DOHH2 (cell line): ENCODE measurements around the gene PRDM5.
"Not testable (repeated sequence)": the region's sequence is repeated elsewhere in the genome, so short reads cannot be mapped to it uniquely, and the experiment has no call there.

Experiments
- H3F3A ChIP-seq: fragments of 200-600 bp; sonication (generic), shearing (Covaris generic); 2 replicates; pipeline ENCODE4 v1.6.0; 2016; ENCODE audit warnings: antibody characterized with exemption, mild to moderate bottlenecking; ENCODE audit not compliant: control insufficient read depth, insufficient read depth
- H3K27ac ChIP-seq: fragments of 200-600 bp; sonication (generic); 2 replicates; pipeline ENCODE4 v1.5.1; 2014; ENCODE audit warnings: low read depth, mild to moderate bottlenecking, low read length, moderate library complexity
- H3K27me3 ChIP-seq: fragments of 200-600 bp; sonication (generic); 2 replicates; pipeline ENCODE4 v1.6.1; 2014; ENCODE audit warnings: mild to moderate bottlenecking, low read length, mixed read lengths; ENCODE audit not compliant: control insufficient read depth
- H3K36me3 ChIP-seq: fragments of 200-600 bp; sonication (generic); 2 replicates; pipeline ENCODE4 v1.6.1; 2014; ENCODE audit warnings: mild to moderate bottlenecking, low read length, moderate library complexity, mixed read lengths; ENCODE audit not compliant: control insufficient read depth
- H3K4me1 ChIP-seq: fragments of 200-600 bp; sonication (generic); 2 replicates; pipeline ENCODE4 v1.6.1; 2014; ENCODE audit warnings: mild to moderate bottlenecking, low read length, mixed read lengths; ENCODE audit not compliant: control insufficient read depth
- H3K4me2 ChIP-seq: fragments of 200-600 bp; sonication (generic); 2 replicates; pipeline ENCODE4 v1.6.0; 2014; ENCODE audit warnings: mild to moderate bottlenecking, low read length, moderate library complexity
- H3K4me3 ChIP-seq: fragments of 200-600 bp; sonication (generic); 2 replicates; pipeline ENCODE4 v1.5.1; 2014; ENCODE audit warnings: mild to moderate bottlenecking, low read length, mixed read lengths
- H3K79me2 ChIP-seq: fragments of 200-600 bp; sonication (generic); 2 replicates; pipeline ENCODE4 v1.6.1; 2014; ENCODE audit warnings: mild to moderate bottlenecking, low read length, mixed read lengths; ENCODE audit not compliant: control insufficient read depth
- H3K9me2 ChIP-seq: fragments of 200-600 bp; sonication (generic); replicated peaks from 2 replicates; pipeline ENCODE4 v1.6.1; 2014; ENCODE audit warnings: mild to moderate bottlenecking, low read length, mixed read lengths; ENCODE audit not compliant: control insufficient read depth
- H3K9me3 ChIP-seq: fragments of 200-600 bp; sonication (generic); 2 replicates; pipeline ENCODE4 v1.6.1; 2014; ENCODE audit warnings: antibody characterized with exemption, low read length, mixed read lengths; ENCODE audit not compliant: control insufficient read depth, insufficient read depth
- H4K20me1 ChIP-seq: fragments of 200-600 bp; sonication (generic); 2 replicates; pipeline ENCODE4 v1.6.0; 2014; ENCODE audit warnings: low read depth, mild to moderate bottlenecking, antibody characterized with exemption, low read length, moderate library complexity; ENCODE audit not compliant: control insufficient read depth, insufficient read depth
- EZH2phosphoT487 ChIP-seq: fragments of 200-600 bp; sonication (generic); IDR thresholded peaks from 2 replicates; pipeline ENCODE4 v1.6.1; 2017; ENCODE audit warnings: borderline replicate concordance, mild to moderate bottlenecking, antibody characterized with exemption, low read length, moderate library complexity, mixed read lengths
- TF ChIP-seq, protein P1 (sequence below): fragments of 200-600 bp; sonication (generic); IDR thresholded peaks from one replicate; pipeline ENCODE4 v1.5.1; 2014; ENCODE audit warnings: antibody characterized with exemption, mild to moderate bottlenecking, low read depth, low read length; ENCODE audit not compliant: poor library complexity, severe bottlenecking

The PRDM5 gene

DNA sequence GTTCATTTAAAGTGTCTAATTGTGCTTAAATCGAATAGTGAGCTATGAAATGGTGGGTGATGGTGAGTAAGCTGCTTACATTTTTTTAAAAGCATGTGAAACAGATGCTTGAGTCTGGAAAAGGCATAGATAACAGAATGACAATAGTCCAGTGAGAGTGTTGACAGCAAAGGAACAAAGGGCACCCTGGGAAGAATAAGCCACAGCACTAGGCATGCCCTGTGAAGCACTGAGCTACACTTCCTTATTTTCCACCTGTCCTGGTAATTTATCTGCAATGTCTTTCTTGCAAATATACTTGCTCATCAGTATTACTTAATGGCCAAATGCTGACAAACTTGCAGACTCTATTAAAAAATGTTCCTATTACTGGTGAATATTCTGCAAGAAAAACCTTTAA is 168.7 kb downstream of the PRDM5 start:
- Histone ChIP-seq H3K4me1 (peaks cover 40% of the 10 kb centered on the region), H3K9me3 (peaks cover 5% of the 10 kb centered on the region), H4K20me1 (no peaks in the 10 kb centered on the region)

DNA sequence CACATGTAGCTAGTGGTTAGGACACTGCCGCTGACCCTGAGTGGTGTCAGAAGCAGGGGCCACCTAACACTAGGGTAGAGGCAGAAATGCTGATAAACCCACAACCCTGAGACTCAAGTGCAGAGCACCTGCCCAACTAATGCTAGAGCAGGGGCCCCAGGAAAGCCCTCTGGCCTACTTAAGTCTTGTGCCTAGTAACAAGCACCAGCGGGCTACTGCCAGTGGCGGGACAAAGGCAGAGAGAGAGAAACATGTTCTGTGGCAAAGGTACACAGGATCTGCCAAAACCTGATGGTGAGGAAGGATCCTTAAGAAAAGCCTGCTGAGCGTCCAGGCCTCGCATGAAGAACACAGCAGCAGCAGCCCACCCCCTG is 172.4 kb downstream of the PRDM5 start:
- Histone ChIP-seq H3K27me3 (no peaks in the 10 kb centered on the region), H3K9me3 (peaks cover 5% of the 10 kb centered on the region), H3K27ac (peak overlapping the region; percentile 76), H3K4me2 (no peak overlapping the region; the same call in 1 of the 2 replicates), H3F3A (0 out of 2 replicates have a peak, but pooled peaks cover 3% of the 10 kb centered on the region), H3K9me2 (no peaks in the 10 kb centered on the region), H4K20me1 (no peaks in the 10 kb centered on the region), H3K4me1 (peaks cover 49% of the 10 kb centered on the region), H3K36me3 (0 out of 2 replicates have a peak, but pooled peaks cover 2% of the 10 kb centered on the region), H3K4me3 (no peak overlapping the region), H3K79me2 (no peaks in the 10 kb centered on the region)
- TF ChIP-seq, protein P1, sequence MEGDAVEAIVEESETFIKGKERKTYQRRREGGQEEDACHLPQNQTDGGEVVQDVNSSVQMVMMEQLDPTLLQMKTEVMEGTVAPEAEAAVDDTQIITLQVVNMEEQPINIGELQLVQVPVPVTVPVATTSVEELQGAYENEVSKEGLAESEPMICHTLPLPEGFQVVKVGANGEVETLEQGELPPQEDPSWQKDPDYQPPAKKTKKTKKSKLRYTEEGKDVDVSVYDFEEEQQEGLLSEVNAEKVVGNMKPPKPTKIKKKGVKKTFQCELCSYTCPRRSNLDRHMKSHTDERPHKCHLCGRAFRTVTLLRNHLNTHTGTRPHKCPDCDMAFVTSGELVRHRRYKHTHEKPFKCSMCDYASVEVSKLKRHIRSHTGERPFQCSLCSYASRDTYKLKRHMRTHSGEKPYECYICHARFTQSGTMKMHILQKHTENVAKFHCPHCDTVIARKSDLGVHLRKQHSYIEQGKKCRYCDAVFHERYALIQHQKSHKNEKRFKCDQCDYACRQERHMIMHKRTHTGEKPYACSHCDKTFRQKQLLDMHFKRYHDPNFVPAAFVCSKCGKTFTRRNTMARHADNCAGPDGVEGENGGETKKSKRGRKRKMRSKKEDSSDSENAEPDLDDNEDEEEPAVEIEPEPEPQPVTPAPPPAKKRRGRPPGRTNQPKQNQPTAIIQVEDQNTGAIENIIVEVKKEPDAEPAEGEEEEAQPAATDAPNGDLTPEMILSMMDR = no peak
- no peak for TF ChIP-seq EZH2phosphoT487

More for the DNA sequence above, 168.7 kb downstream of the PRDM5 start:
- no peaks in the 10 kb centered on the region for H3K27me3 ChIP-seq
- no peak overlapping the region for H3K27ac ChIP-seq
- 0 out of 2 replicates have a peak, but pooled peaks cover 3% of the 10 kb centered on the region for H3F3A ChIP-seq
- TF ChIP-seq, protein P1 = no peak
- no peak for TF ChIP-seq EZH2phosphoT487
- H3K4me3 ChIP-seq = no peak overlapping the region
- H3K9me2 ChIP-seq = no peaks in the 10 kb centered on the region
- H3K4me2 ChIP-seq = no peak overlapping the region
- H3K36me3 ChIP-seq = 0 out of 2 replicates have a peak, but pooled peaks cover 2% of the 10 kb centered on the region
- no peaks in the 10 kb centered on the region for H3K79me2 ChIP-seq

DNA sequence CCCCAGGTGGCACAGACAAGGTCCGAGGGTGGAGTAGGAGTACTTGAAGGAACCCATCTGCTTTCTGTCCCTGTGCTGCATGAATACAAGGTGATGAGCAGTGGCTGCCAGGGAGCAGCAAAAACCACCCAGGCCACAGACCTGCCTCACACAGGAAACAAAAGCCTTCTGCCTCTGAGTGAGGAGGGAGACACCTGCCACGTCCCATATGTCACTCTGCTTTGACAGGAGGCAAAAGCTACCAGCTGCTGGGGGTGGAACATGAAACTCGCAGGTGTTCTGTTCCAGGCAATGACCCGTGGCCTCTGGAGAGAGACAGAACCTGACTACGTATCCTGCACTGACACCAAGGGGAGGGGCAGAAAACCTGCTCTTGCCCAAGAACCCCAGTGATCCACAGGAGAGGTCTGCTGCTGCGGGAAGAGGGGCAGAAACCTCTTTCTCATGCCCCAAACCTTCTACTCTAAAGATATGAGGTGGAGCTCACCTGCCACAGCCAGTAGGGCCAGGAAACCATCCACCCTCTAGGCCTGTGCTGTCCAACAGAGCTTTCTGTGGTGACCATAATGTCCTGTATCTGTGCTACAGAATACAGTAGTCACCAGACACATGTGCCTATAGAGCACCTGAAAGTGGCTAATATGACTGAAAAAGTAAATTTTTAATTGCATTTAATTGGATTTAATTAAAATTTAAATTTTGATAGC is 172.9 kb downstream of the PRDM5 start:
- Histone ChIP-seq H3K4me2 (peak overlapping the region; percentile 52), H3K27ac (peak overlapping the region; percentile 76), H3K79me2 (no peaks in the 10 kb centered on the region), H3K9me2 (no peaks in the 10 kb centered on the region), H3K27me3 (no peaks in the 10 kb centered on the region), H3K36me3 (0 out of 2 replicates have a peak, but pooled peaks cover 2% of the 10 kb centered on the region), H3F3A (0 out of 2 replicates have a peak, but pooled peaks cover 3% of the 10 kb centered on the region), H3K4me1 (peaks cover 49% of the 10 kb centered on the region), H3K4me3 (peak overlapping the region; percentile 45; the same call in 1 of the 2 replicates), H3K9me3 (peaks cover 5% of the 10 kb centered on the region), H4K20me1 (no peaks in the 10 kb centered on the region)
- TF ChIP-seq, protein P1 = peak; percentile 12
- TF ChIP-seq EZH2phosphoT487 = no peak

DNA sequence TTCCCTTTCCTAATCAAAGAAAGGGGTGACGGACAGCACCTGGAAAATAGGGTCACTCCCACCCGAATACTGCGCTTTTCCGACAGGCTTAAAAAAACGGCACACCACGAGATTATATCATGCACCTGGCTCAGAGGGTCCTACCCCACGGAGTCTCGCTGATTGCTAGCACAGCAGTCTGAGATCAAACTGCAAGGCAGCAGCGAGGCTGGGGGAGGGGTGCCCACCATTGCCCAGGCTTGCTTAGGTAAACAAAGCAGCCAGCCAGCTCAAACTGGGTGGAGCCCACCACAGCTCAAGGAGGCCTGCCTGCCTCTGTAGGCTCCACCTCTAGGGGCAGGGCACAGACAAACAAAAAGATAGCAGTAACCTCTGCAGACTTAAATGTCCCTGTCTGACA is 180.9 kb downstream of the PRDM5 start:
- H3K27me3 ChIP-seq, H3K4me2 ChIP-seq, H3K79me2 ChIP-seq, H3K27ac ChIP-seq, H3K4me3 ChIP-seq, H3K4me1 ChIP-seq, H3K36me3 ChIP-seq, H3F3A ChIP-seq, H3K9me3 ChIP-seq, H3K9me2 ChIP-seq, H4K20me1 ChIP-seq: not testable (repeated sequence)
